SK-N-DZ (cell line): ENCODE data around the gene C16orf82. TPM values are rescaled to one million over a fixed set of nuclear protein-coding genes. Genes with fewer than 3 reads are reported as not detected.

Experiments
- DNase-seq: peaks from one replicate; pipeline ENCODE4 v3.0.0-alpha.2; 2015; ENCODE audit warnings: low spot score
- polyA plus RNA-seq, 2 experiments: library from polyadenylated mRNA; depleted of rRNA; stranded (reverse); fragments of >200 nt; gene quantifications; 2 replicates each; pipeline ENCODE4 v1.2.3, GENCODE V29; 2014

The C16orf82 gene
- not detected in 2 replicates for polyA plus RNA-seq (2014; cell fraction: cytosol; rRNA removed)
- not detected in 2 replicates for polyA plus RNA-seq (2014; cell fraction: nucleus; rRNA removed)

DNA sequence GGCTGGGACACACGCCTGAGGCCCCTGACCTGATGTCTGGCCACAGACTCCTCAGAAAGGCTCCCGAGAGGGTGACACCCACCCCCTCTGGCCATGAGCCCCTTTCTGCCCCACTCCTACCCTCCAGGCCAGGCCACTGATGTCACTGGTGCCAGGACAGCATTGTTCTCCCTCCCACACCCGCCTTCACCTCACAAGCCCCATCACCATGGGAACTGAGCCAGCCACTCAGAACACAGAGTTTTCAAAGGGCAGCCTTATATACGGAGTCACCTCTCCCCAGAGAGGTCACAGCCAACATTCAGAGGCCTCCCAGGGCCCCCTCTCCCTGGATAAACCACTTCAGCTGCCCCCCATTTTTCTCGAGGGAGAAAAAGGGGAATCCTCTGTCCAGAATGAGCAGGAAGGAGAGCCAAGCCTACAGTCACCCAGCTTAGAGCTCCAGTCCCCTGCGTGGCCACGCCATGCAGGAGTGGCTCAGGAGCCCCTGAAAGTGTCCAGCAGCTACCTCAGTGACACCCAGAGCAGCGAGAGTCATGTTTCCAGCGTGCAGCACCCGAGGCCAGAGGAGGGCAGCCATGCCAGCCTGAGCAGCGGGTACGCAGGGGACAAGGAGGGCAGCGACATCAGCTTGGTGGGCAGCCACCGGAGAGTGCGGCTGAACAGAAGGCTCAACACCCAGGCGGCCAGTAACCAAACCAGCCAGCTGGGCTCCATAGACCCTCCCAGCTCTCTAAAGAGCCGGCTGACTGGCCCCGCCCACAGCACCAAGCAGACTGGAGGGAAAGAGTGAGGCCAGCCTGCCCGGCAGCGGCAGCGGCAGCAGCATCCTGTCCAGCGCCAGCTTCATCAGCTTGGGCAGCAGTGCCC is at the start of gene C16orf82:
C16orf82 (plus strand) TSS at position 260 of the 870 bp plus-strand sequence.
- peak; percentile 34 for DNase-seq

DNA sequence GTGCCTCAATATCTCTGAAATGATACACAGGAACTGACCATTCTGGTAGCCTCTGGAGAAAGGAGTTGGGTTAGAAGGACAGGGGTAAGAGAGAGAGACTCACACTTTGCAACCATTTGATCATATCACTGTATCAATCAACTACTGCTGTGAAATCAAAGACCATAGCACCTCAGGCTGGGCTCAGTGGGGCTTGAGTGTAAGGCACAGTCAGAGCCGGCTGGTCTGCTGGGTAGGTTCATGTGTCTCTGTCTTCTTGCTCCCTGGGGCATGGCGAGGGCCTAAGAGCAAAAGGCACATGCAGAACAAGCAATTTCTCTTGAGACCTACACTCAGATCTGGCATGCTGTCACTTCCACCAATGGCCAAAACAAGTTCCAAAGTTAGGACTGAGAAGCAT is 46.7 kb upstream of the C16orf82 start:
- no peak for DNase-seq

DNA sequence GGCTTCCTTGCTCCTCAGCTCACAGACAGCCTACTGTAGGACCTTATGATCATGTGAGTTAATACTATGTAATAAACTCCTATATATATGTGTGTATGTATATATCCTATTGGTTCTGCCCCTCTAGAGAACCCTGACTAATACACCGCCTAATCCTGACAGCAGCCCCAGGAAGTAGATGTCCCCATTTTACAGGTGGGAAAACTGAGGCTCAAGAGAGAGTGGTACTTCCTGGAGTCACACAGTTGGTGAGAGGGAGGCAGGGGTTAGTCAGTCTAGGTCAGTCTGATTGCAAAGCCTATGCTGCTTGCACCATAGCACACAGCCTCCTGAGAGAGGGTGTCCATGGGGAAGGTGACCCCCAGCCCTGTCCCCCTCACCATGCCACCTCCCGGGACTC is 42.7 kb upstream of the C16orf82 start:
- no peak for DNase-seq

- no peak for DNase-seq
These were observed 41.1 kb upstream of the C16orf82 start for GRCh38 chr16:27025581-27025980.

GRCh38 chr16:27027971-27028370 is 38.8 kb upstream of the C16orf82 start:
- DNase-seq = no peak

DNA sequence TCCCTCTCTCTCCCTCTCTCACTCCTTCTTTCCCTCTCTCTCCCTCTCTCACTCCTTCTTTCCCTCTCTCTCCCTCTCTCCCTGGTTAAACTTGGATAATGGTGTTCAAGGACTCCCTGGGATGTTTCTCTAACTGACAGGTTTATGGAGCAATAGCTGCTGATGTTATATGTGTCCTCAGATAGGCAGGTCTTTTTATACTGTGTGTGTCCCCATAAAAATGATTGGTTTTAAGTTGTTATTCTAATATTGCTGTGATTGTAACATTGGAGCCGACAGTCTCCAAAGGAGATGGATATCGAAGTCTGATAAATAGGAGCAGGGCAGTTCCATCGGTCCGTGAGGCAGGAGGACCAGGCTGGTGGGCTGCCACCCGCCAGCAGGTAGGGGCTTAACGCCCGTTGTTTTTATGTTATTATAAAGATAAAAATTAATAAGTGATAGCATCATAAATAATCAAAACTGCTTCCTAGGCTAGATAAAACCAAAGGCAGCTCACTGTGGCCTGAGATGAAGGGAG is 38.1 kb upstream of the C16orf82 start:
- no peak for DNase-seq

GRCh38 chr16:27029525-27029924 is 37.2 kb upstream of the C16orf82 start:
- no peak for DNase-seq

GRCh38 chr16:27033281-27033979 is 33.3 kb upstream of the C16orf82 start:
- no peak for DNase-seq

DNA sequence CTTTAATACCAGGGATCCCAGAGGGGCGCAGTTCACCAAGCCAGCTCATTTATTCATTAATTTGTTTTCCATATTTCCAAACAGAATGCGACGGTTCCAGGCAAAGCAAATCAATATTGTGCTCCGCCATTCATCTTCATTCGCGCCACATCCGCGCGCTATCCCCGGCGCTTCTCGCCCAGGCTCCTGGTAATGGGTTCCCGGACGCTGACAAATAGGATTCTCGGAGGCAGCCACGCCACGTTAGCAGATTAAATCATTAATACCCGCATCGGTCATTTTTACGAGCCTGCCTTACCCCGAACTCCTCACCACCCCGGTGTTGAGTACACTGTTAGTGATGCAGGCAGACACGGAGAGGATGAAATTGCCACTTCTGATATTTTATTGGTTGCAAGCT is 26.0 kb upstream of the C16orf82 start:
- no peak for DNase-seq

DNA sequence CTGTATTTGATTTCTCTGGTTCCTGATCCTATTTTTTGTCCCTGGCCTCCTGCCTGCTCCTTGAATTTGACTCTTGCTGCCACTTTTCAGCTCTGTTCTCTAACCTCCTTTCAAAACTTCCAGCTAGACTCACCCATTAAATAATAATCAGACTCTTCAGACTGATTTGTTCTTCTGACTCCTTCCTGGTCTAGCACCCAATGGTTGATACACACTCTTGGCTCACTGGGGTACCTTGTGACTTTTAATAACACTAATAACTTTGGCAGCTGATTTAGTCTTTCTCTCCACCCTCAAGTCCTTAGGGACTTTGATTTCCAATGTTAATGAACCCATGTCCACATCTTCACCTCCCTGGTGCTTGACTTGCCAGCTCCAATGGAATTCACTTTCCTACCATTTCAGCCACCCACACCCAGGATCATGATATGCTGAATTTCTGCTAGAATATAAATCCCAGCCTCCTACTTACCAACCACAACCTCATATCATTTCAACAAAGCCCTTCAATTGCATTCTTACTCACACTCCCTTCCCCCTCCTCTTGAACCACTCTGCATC is 19.7 kb upstream of the C16orf82 start:
- DNase-seq = no peak

DNA sequence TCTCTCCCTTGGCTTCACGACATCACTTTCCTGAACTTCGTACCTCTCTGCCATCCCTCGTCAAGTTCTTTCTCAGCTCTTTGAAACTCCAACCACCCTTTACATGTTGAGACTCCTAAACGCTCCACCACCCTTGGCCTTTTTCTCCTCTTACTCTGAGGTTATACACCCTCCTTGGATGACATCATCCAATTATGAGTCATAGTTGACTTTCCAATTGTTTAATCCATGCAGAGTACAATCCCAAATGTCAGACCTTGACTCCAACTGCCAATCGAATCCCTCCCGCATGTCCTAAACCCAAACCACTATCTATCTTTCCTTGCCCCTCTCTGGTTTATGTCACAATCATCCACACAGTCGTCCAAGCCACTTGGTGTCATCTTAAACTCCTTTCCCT is 18.4 kb upstream of the C16orf82 start:
- no peak for DNase-seq

- no peak for DNase-seq
These were observed 17.6 kb upstream of the C16orf82 start for GRCh38 chr16:27049117-27049516.

GRCh38 chr16:27052007-27052406 is 14.7 kb upstream of the C16orf82 start:
- DNase-seq = no peak

- DNase-seq = no peak
These were observed 12.7 kb upstream of the C16orf82 start for GRCh38 chr16:27053996-27054395.

DNA sequence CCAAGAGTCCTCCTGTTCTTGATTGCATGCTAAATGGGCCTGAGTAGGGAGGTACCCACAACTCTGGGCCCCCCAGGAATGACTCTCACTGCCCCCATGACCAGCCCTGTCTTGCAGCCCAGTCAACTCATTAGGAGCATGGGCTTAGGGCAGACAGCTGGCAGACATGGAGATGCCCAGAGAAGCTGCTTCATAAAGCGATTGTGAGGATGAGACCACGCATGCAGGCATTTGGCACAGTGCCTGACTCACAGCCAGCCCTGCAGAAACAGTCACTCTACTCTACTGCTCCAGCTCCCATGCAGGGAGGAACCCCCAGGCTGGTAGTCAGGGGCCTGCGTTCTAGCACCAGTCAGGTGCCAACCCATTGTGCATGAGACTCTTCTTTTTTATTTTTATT is 8.4 kb upstream of the C16orf82 start:
- no peak for DNase-seq

GRCh38 chr16:27070776-27071175 is 4.0 kb downstream of the C16orf82 start:
- no peak for DNase-seq

GRCh38 chr16:27073733-27074132 is 7.0 kb downstream of the C16orf82 start:
- DNase-seq = no peak

- DNase-seq = peak; percentile 13
These were observed 14.2 kb downstream of the C16orf82 start for GRCh38 chr16:27080895-27081294.

DNA sequence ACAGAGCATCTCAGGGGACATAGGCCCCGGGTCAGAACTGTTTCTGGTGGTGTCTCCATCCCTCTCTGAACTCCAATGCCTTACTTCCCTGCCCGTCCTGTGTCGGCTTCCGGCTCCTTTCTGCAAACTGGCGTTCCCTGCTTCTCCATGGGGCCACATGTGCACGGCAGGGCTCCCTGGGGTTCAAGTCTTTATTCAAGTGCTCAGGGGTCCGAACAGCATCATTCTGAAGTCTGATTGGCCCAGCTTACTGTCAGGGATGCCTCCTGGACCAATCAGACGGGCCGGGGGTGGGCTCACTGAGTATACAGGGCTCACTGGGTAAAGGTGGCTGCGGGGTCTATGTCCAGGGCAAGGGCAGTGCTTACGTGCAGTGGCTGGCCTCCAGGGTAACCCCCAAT is 17.1 kb downstream of the C16orf82 start:
- peak; percentile 19 for DNase-seq

- peak; percentile 15 for DNase-seq
These were observed 17.7 kb downstream of the C16orf82 start for GRCh38 chr16:27084307-27085028.

DNA sequence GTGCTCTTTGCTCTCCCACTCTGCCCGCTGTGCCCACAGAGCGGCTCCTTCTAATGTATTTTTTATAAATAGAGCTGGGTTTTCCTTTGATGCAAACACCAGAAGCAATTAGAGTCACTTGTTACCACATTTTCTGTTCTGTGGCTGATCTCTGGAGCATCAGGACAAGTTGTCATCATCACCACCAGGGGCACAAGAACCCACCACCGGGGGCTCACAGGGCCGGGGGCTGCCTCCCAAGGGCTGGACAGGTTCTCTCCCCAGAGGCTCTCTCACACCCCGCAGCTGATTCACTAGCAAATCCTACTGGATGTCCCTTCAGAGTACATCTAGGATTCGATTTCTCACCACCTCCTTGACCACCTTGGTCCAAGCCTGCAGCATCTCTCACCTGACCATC is 18.5 kb downstream of the C16orf82 start:
- DNase-seq = no peak
